GM23248 (cell line): Measurements from ENCODE around the gene BFSP1. TPM values are rescaled to one million over a fixed set of nuclear protein-coding genes. Genes with fewer than 3 reads are reported as not detected.

Experiments
- DNase-seq: peaks from one replicate; pipeline ENCODE4 v3.0.0-alpha.2; 2015
- H2AFZ ChIP-seq: fragments of 200-600 bp; sonication (generic); 2 replicates; pipeline ENCODE4 v1.6.1; 2016; ENCODE audit warnings: antibody characterized with exemption
- H3F3A ChIP-seq: fragments of 200-600 bp; sonication (generic); 2 replicates; pipeline ENCODE4 v1.6.1; 2016; ENCODE audit warnings: mild to moderate bottlenecking, antibody characterized with exemption, mixed run types; ENCODE audit not compliant: insufficient read depth
- H3K27ac ChIP-seq: fragments of 200-600 bp; sonication (generic); 2 replicates; pipeline ENCODE4 v1.5.1; 2016; ENCODE audit warnings: mild to moderate bottlenecking
- H3K27me3 ChIP-seq: fragments of 200-600 bp; sonication (generic); replicated peaks from 2 replicates; pipeline ENCODE4 v1.6.1; 2016; ENCODE audit warnings: mild to moderate bottlenecking; ENCODE audit not compliant: insufficient read depth
- H3K36me3 ChIP-seq: fragments of 200-600 bp; sonication (generic); 2 replicates; pipeline ENCODE4 v1.6.1; 2016; ENCODE audit warnings: low read depth, mild to moderate bottlenecking
- H3K4me1 ChIP-seq: fragments of 200-600 bp; sonication (generic); 2 replicates; pipeline ENCODE4 v1.6.1; 2016; ENCODE audit warnings: mild to moderate bottlenecking; ENCODE audit not compliant: insufficient read depth
- H3K4me2 ChIP-seq: fragments of 200-600 bp; sonication (generic); one replicate; pipeline ENCODE4 v1.6.1; 2016; ENCODE audit warnings: mild to moderate bottlenecking; ENCODE audit not compliant: unreplicated experiment
- H3K4me3 ChIP-seq: fragments of 200-600 bp; sonication (generic); 2 replicates; pipeline ENCODE4 v1.5.1; 2016; ENCODE audit warnings: mild to moderate bottlenecking
- H3K79me2 ChIP-seq: fragments of 200-600 bp; sonication (generic); 2 replicates; pipeline ENCODE4 v1.6.1; 2016; ENCODE audit warnings: mild to moderate bottlenecking; ENCODE audit not compliant: insufficient read depth
- H3K9ac ChIP-seq: fragments of 200-600 bp; sonication (generic); 2 replicates; pipeline ENCODE4 v1.6.1; 2016; ENCODE audit warnings: mild to moderate bottlenecking
- H3K9me2 ChIP-seq: fragments of 200-600 bp; sonication (generic); 2 replicates; pipeline ENCODE4 v1.6.1; 2016; ENCODE audit warnings: mixed run types, mild to moderate bottlenecking, moderate library complexity; ENCODE audit not compliant: insufficient read depth
- H3K9me3 ChIP-seq: fragments of 200-600 bp; sonication (generic); one replicate; pipeline ENCODE4 v1.6.1; 2017; ENCODE audit warnings: low read depth
- H4K20me1 ChIP-seq: fragments of 200-600 bp; sonication (generic); 2 replicates; pipeline ENCODE4 v1.6.0; 2016; ENCODE audit not compliant: insufficient read depth
- EZH2 ChIP-seq: fragments of 200-600 bp; sonication (generic); IDR thresholded peaks from 2 replicates; pipeline ENCODE4 v1.6.1; 2018; ENCODE audit warnings: antibody characterized with exemption, mild to moderate bottlenecking; ENCODE audit not compliant: insufficient read depth, poor library complexity, severe bottlenecking
- EZH2phosphoT487 ChIP-seq: fragments of 200-600 bp; sonication (generic); IDR thresholded peaks from 2 replicates; pipeline ENCODE4 v1.6.1; 2018; ENCODE audit warnings: antibody characterized with exemption, moderate library complexity, mild to moderate bottlenecking, low read depth; ENCODE audit not compliant: insufficient read depth
- WGBS, 2 experiments: methylation state at CpG; one replicate each; pipeline ENCODE4 v1.1.6; 2015 to 2017; ENCODE audit warnings: low lambda C conversion rate in 2 of 2, low coverage in 1 of 2; ENCODE audit errors: missing lambda C conversion rate in 2 of 2; 5-methylcytosine and 5-hydroxymethylcytosine counted together
- in situ Hi-C: fragments of 300-500 bp; cut with MboI; formaldehyde crosslinking; loops from 2 replicates; pipeline ENCODE4 v1.15.0; 2020
- polyA plus RNA-seq: library from polyadenylated mRNA; unstranded; fragments of >200 nt; fragmentation: Nextera tagmentation; extraction: Ambion mirVana; gene quantifications from 2 replicates; pipeline ENCODE4 v1.2.1, GENCODE V29; 2016
- total RNA-seq: library from RNA; depleted of rRNA; stranded (reverse); fragments of >200 nt; shearing (Covaris generic); gene quantifications from 2 replicates; pipeline ENCODE4 v1.2.3, GENCODE V29; 2014

The BFSP1 gene
- total and polyA plus RNA-seq, 2 experiments from 2014 or later: 0.28 to 0.32 TPM

DNA sequence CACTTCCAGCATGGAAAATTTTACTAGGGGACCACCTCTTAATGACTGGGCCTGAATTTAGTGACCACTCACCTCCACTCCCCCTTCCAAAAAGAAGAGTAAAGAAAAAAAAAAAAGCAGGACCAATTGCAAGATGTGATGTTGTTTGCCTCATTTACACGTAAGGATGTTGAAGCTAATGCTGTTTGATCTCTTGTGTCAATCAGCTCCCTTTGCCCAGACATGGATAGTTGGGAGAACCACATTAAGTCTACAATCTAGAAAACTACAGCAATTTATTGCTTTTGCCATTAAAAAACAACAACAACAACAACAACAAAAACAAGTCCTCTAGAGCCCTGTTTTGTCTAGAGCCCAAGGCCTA, 27.7 kb upstream of the BFSP1 start:
- TF ChIP-seq EZH2 (no peak), EZH2phosphoT487 (no peak)
- H3K4me2 ChIP-seq: peak overlapping the region; percentile 89
- peak overlapping the region; percentile 62; the same call in 1 of the 2 replicates for H3K4me3 ChIP-seq
- in situ Hi-C loops: no loop called here
- 63 to 86% methylated on average over 1 of the region's 1 CpG for WGBS, 2 experiments
- no peaks in the 10 kb centered on the region for H3K36me3 ChIP-seq
- H3K27ac ChIP-seq: peak overlapping the region; percentile 99
- peaks cover 39% of the 10 kb centered on the region for H3F3A ChIP-seq
- 0 out of 2 replicates have a peak overlapping the region, but pooled peaks have one; percentile 6 for H2AFZ ChIP-seq
- peak overlapping the region; percentile 86 for H3K9ac ChIP-seq
- no peak for DNase-seq
- peaks cover 33% of the 10 kb centered on the region for H3K4me1 ChIP-seq
- H3K9me3 ChIP-seq: no peaks in the 10 kb centered on the region
- H4K20me1 ChIP-seq: no peaks in the 10 kb centered on the region
- H3K27me3 ChIP-seq: no peaks in the 10 kb centered on the region
- no peaks in the 10 kb centered on the region for H3K9me2 ChIP-seq
- no peaks in the 10 kb centered on the region for H3K79me2 ChIP-seq

DNA sequence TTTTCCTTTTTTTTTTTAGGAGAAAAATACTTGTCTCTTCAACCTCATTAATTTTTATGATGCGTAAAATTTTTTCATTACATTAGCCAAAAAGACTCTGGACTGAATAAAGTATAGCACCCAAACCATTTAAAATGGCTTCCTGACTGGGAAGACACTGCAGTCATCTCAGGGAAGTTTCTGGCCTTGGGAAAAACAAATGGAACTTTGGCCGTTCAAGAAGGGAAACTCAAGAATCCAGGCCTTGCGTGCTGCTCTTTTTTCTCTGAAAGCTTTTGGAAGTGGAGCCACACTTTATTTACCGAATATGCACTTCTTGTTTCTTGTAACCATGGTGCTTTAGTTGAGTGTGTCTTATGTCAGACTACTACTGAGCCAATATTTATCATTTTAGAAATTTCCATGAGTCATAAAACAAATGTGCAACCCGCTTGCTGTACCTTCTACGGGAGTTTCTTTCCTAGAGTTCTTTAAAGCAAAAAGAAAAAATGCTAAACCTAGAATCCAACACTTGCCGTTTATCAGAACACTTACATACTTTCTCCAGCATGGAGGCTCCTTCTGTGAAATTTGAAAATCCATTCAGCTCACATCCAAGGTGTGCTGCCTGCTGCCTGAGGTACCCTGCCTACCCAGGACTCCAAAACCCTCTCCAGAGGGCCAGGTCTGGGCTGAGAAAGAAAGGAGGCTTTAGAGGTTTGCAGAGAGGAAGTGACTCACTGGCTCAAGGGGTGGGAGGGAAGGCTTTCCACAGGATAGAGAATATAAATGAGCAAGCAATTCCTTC, 27.2 kb upstream of the BFSP1 start:
- H3K9me2 ChIP-seq: no peaks in the 10 kb centered on the region
- peak overlapping the region; percentile 62 for H3K4me3 ChIP-seq
- no peak for TF ChIP-seq EZH2phosphoT487
- TF ChIP-seq EZH2: no peak
- no peaks in the 10 kb centered on the region for H3K27me3 ChIP-seq
- H3K9me3 ChIP-seq: no peaks in the 10 kb centered on the region
- peak; percentile 94 for DNase-seq
- peaks cover 33% of the 10 kb centered on the region for H3K4me1 ChIP-seq
- H3K4me2 ChIP-seq: peak overlapping the region; percentile 89
- no peaks in the 10 kb centered on the region for H3K79me2 ChIP-seq
- WGBS, 2 experiments: 0 to 2% methylated on average over 7 of the region's 7 CpGs
- no peaks in the 10 kb centered on the region for H4K20me1 ChIP-seq
- peak overlapping the region; percentile 99 for H3K27ac ChIP-seq
- H2AFZ ChIP-seq: no peak overlapping the region
- in situ Hi-C loops: no loop called here
- peaks cover 39% of the 10 kb centered on the region for H3F3A ChIP-seq
- H3K36me3 ChIP-seq: no peaks in the 10 kb centered on the region
- H3K9ac ChIP-seq: peak overlapping the region; percentile 86

DNA sequence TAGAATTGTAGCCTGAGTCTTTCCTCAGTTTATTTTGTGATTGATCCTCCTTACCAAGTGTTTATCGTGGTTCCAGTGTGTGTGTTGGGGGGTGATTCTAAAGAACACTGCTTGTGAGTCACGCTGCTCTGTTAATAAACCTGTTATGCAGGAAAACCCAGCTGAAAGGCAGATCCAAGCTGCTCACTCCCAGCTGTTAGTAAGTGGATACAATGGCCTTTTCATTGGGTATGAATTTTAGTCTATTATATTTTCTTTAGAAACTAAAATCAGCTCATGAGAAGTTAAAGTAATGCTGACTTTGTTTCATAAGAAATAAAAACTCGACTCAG, 26.5 kb upstream of the BFSP1 start:
- H3K27me3 ChIP-seq: no peaks in the 10 kb centered on the region

DNA sequence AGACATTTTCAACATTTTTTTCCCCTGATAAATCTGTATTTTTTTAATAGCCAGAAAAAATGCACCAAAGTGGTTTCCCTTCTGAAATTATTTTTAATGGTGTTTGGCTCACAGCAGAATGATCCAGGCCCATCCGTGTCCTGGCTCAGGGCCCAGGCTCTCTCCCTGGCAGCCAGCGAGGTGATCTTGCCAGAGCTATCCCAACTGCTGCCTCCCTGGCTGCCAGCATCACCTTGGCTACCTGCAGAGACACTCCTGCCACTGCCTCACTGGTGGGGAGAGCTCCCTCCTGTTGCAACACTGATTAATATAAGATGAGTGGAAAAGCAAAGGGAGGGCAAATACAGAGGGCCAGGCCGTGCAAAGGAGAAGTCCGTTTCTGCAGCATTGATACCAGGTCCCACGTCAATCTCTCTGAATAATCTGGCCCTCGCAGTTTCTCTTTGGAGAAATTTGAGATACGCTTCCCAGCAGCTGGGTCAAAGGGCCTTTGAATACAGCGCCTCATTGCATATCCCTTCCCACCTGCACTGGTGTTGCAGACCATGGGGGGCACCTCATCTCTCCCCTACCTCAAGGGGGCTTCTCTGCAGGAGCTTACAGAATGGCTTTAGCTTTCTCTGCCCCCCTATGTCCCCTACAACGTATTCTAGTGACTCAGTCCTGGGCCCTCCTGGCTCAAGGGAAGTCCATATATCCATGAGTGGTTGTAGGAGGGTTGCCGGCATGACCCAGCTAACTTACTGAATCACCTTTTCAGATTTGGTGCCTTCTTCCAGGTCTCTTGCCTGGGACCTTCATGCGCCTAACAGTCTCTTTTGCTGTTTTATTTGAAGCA, 25.9 kb upstream of the BFSP1 start:
- TF ChIP-seq EZH2: no peak
- no peak for TF ChIP-seq EZH2phosphoT487
- Histone ChIP-seq H2AFZ (no peak overlapping the region), H3K36me3 (no peaks in the 10 kb centered on the region), H3K27me3 (no peaks in the 10 kb centered on the region), H3F3A (peaks cover 30% of the 10 kb centered on the region), H3K9me2 (no peaks in the 10 kb centered on the region), H3K4me2 (peak overlapping the region; percentile 89), H3K4me1 (peaks cover 26% of the 10 kb centered on the region), H3K4me3 (peak overlapping the region; percentile 62), H4K20me1 (no peaks in the 10 kb centered on the region), H3K79me2 (no peaks in the 10 kb centered on the region), H3K9ac (peak overlapping the region; percentile 86), H3K9me3 (no peaks in the 10 kb centered on the region), H3K27ac (peak overlapping the region; percentile 99)
- in situ Hi-C loops: no loop called here
- 30 to 32% methylated on average over 11 of the region's 11 CpGs for WGBS, 2 experiments
- DNase-seq: peak; percentile 63

More for the DNA sequence above, 26.5 kb upstream of the BFSP1 start:
- Histone ChIP-seq H3K9ac (peak overlapping the region; percentile 86), H2AFZ (no peak overlapping the region), H3K79me2 (no peaks in the 10 kb centered on the region), H3F3A (peaks cover 35% of the 10 kb centered on the region), H4K20me1 (no peaks in the 10 kb centered on the region), H3K9me2 (no peaks in the 10 kb centered on the region), H3K27ac (peak overlapping the region; percentile 99), H3K4me3 (peak overlapping the region; percentile 62), H3K36me3 (no peaks in the 10 kb centered on the region), H3K4me2 (peak overlapping the region; percentile 89), H3K4me1 (peaks cover 29% of the 10 kb centered on the region), H3K9me3 (no peaks in the 10 kb centered on the region)
- WGBS, 2 experiments: 19 to 24% methylated on average over 3 of the region's 3 CpGs
- peak; percentile 93 for DNase-seq
- TF ChIP-seq EZH2phosphoT487: no peak
- TF ChIP-seq EZH2: no peak
- in situ Hi-C loops: no loop called here
